Small intestine (tissue), 7 donors: ENCODE measurements around the gene SEMA6B. TPM values are rescaled to one million over a fixed set of nuclear protein-coding genes. Genes with fewer than 3 reads are reported as not detected.

Source experiments
- DNase-seq, 2 donors: peaks; one replicate each; pipeline versions ENCODE4 v3.0.0 to v3.0.0-alpha.2; 2013
- FAIRE-seq: peaks from 2 replicates; lab custom pipeline; 2012; peaks lifted over from hg19 to GRCh38; lab: Jason Lieb, UNC
- H3K27ac ChIP-seq, 3 donors: one replicate each; pipeline ENCODE4 v1.5.1; 2013; ENCODE audit warnings: low read length in 2 of 3, mild to moderate bottlenecking in 2 of 3, control low read depth in 1 of 3, inconsistent platforms in 1 of 3, low read depth in 1 of 3, moderate library complexity in 1 of 3
- H3K27me3 ChIP-seq, 3 donors: one replicate each; pipeline ENCODE4 v1.6.1; 2013; ENCODE audit warnings: low read length in 3 of 3, inconsistent platforms in 1 of 3; ENCODE audit not compliant: control insufficient read depth in 3 of 3, insufficient read depth in 3 of 3
- H3K36me3 ChIP-seq, 3 donors: one replicate each; pipeline ENCODE4 v1.6.1; 2013; ENCODE audit warnings: low read length in 3 of 3, inconsistent platforms in 1 of 3, low read depth in 1 of 3, mild to moderate bottlenecking in 1 of 3, moderate library complexity in 1 of 3; ENCODE audit not compliant: control insufficient read depth in 3 of 3, insufficient read depth in 2 of 3
- H3K4me1 ChIP-seq, 3 donors: one replicate each; pipeline ENCODE4 v1.6.1; 2013; ENCODE audit warnings: low read length in 2 of 3, inconsistent platforms in 1 of 3, low read depth in 1 of 3, mild to moderate bottlenecking in 1 of 3, moderate library complexity in 1 of 3; ENCODE audit not compliant: control insufficient read depth in 3 of 3, insufficient read depth in 2 of 3
- H3K4me3 ChIP-seq, 3 donors: one replicate each; pipeline ENCODE4 v1.5.1; 2013; ENCODE audit warnings: low read length in 3 of 3, control low read depth in 1 of 3, inconsistent platforms in 1 of 3, low read depth in 1 of 3, mild to moderate bottlenecking in 1 of 3, moderate library complexity in 1 of 3
- H3K9me3 ChIP-seq, 2 donors: one replicate each; pipeline ENCODE4 v1.6.1; 2013; ENCODE audit warnings: low read depth in 1 of 2, low read length in 1 of 2; ENCODE audit not compliant: control insufficient read depth in 2 of 2, insufficient read depth in 1 of 2
- WGBS, 3 donors: extraction: QIAGEN DNeasy Blood & Tissue Kit; methylation state at CpG; one replicate each; pipeline ENCODE4 v1.1.7; 2013; 5-methylcytosine and 5-hydroxymethylcytosine counted together
- polyA plus RNA-seq, 4 donors: library from polyadenylated mRNA; stranded (reverse) in 3 of 4; unstranded in 1 of 4; fragments of 200-250 nt in 3 of 4; fragments of 120-200 nt in 1 of 4; gene quantifications; one replicate each; pipeline versions ENCODE4 v1.2.1 to v1.2.3, GENCODE V29; 2013
- donor health status: healthy with polysubstance abuse.
- donor health status: control.
- donor health status: control.
- donor health status: Bipolar disorder and iron deficiency.
- donor health status: healthy.

Gene SEMA6B
- polyA plus RNA-seq, 4 donors, result 0.22 to 6.0 (median 2.0) TPM

- peak; percentile 43 to 49 for DNase-seq
- H3K4me1 ChIP-seq, result no peaks in the 10 kb centered on the region
- WGBS, 3 donors, result 62 to 66% (median 65%) methylated on average over 23 of the region's 23 CpGs
- no peak for FAIRE-seq
- H3K27me3 ChIP-seq, result no peaks in the 10 kb centered on the region
- H3K9me3 ChIP-seq, result peaks cover 0 to under 1% of the 10 kb centered on the region in 2 donors
- no peak overlapping the region for H3K27ac ChIP-seq
- H3K4me3 ChIP-seq, result no peak overlapping the region
- no peaks in the 10 kb centered on the region for H3K36me3 ChIP-seq
Measured at GRCh38 chr19:4524808-4525562, 34.5 kb downstream of the SEMA6B start.

GRCh38 chr19:4523306-4524110 is 36.0 kb downstream of the SEMA6B start:
- H3K27me3 ChIP-seq, result no peaks in the 10 kb centered on the region
- 68 to 72% (median 70%) methylated on average over 48 to 53 of the region's 53 CpGs for WGBS, 3 donors

DNA sequence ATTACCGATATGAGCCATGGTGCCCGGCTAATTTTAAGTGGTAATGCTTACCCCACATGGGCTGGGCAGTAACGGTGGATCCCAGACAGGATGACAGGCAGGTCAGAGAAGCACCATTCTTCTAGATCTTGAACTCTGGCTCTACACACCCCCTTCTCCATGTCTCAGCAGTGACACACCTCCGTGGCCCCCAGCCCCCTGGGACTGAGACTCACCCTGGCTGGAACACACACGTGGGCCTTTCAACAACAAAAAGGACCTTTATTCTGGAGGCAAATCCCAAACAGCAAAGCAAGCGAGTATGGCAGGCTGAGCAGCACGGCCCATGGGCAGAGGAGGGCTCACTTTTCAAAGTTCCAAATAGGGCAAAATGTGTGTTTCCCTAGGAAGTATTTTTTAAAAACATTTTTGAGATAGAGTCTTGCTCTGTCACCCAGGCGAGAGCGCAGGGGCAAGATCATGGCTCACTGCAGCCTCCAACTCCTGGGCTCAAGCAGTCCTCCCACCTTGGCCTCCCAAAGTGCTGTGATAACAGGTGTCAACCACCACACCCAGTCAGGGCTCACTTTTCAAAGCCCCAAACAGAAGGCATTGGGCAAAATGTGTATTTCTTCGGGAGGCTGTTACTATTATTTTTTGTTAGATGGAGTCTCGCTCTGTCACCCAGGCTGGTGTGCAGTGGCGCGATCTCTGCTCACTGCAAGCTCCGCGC is 37.0 kb downstream of the SEMA6B start:
- H3K9me3 ChIP-seq, result peaks cover 0 to 10% of the 10 kb centered on the region in 2 donors
- DNase-seq (no peak), FAIRE-seq (no peak)
- H3K27me3 ChIP-seq, result no peaks in the 10 kb centered on the region
- WGBS, 3 donors, result 83 to 86% (median 86%) methylated on average over 15 of the region's 15 CpGs
- no peak overlapping the region for H3K4me3 ChIP-seq
- H3K36me3 ChIP-seq, result no peaks in the 10 kb centered on the region
- H3K4me1 ChIP-seq, result no peaks in the 10 kb centered on the region
- no peak overlapping the region for H3K27ac ChIP-seq

More at GRCh38 chr19:4523306-4524110, 36.0 kb downstream of the SEMA6B start:
- H3K4me1 ChIP-seq, result no peaks in the 10 kb centered on the region
- no peaks in the 10 kb centered on the region for H3K36me3 ChIP-seq
- FAIRE-seq, result no peak
- peaks cover 0 to 10% of the 10 kb centered on the region in 2 donors for H3K9me3 ChIP-seq
- no peak overlapping the region for H3K27ac ChIP-seq
- H3K4me3 ChIP-seq, result no peak overlapping the region
- peak in 1 of 2 donors; percentile 25 for DNase-seq

GRCh38 chr19:4521888-4522242 is 37.6 kb downstream of the SEMA6B start:
- Histone ChIP-seq H3K27me3 (no peaks in the 10 kb centered on the region), H3K4me3 (no peak overlapping the region), H3K4me1 (no peaks in the 10 kb centered on the region), H3K9me3 (peaks cover 0 to 10% of the 10 kb centered on the region in 2 donors), H3K36me3 (no peaks in the 10 kb centered on the region), H3K27ac (no peak overlapping the region)
- 81 to 89% (median 86%) methylated on average over 5 of the region's 5 CpGs for WGBS, 3 donors
- no peak for FAIRE-seq
- DNase-seq, result no peak

DNA sequence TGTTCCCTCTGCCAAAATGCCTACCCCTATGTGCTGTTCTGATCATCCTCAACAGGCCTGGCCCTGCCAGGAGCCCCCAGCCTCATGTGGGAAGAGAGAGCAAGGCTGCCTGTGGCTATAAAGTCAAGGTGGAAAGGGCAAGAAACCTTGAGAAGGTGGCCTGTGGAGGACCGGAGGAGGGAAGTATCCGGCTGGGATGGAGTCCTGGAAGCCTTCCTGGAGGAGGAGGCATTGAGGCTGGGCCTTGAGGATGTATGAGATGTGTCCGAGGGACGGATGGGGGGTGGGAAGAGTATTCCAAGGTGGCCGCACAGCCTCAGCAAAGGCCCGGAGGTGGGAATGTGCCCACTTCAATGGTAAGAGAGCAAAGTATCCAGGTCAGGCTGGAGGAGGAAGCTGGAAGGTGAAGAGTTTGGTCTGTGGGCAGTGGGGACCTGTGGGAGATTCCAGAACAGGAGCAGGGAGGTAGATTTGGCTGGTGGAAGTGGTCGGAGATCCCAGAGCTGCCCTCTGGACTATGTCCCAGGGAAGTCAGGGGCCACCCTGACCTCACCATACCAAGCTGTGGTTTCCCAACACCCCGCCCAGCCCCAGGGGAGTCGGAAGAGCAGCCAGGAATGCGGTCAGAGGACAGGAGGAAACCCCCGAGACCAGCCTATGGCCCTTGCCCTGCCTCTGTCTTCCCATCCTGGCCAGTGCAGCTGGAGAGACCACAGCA is 38.2 kb downstream of the SEMA6B start:
- no peak overlapping the region for H3K4me3 ChIP-seq
- H3K9me3 ChIP-seq, result peaks cover 0 to 10% of the 10 kb centered on the region in 2 donors
- WGBS, 3 donors, result 65 to 74% (median 73%) methylated on average over 11 of the region's 11 CpGs
- no peaks in the 10 kb centered on the region for H3K4me1 ChIP-seq
- DNase-seq (no peak), FAIRE-seq (no peak)
- no peaks in the 10 kb centered on the region for H3K27me3 ChIP-seq
- H3K36me3 ChIP-seq, result no peaks in the 10 kb centered on the region
- H3K27ac ChIP-seq, result no peak overlapping the region

DNA sequence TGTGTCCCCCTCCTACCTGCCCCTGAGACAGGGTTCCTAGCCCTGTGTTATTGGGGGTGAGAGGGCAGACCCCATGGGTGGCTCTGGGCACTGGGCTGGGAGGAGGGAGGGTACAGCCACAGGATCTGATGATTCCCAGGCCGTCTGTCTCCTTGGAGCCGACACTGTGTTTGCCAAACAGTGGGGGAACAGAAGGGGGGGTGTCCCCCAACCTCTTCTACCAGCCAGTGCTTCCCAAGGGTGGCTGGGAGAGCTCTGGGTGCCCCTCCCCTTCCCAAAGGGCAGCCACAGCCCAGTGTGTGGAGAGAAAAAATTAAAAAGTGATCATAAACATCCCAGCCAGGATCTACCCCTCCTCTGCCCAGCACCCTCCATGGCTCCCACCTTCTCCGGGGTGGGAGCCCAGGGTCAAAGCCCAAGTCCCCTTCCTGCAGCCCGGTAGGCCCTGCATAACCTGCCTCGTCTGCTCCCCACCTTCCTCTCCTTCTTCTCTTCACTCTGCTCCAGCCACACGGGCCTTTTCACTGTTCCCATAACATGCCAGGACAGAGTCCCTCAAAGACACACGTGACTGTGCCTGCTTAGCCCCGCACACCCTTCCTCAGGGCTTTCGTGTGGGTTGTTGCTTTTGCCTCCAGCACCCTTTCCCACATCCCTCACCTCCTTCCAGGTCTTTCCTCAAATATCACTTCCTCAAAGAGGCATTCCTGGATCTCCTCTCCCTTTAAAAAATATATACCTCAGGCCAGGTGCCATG is 39.8 kb downstream of the SEMA6B start:
- no peaks in the 10 kb centered on the region for H3K27me3 ChIP-seq
- DNase-seq (no peak), FAIRE-seq (no peak)
- H3K4me3 ChIP-seq, result no peak overlapping the region
- no peaks in the 10 kb centered on the region for H3K4me1 ChIP-seq
- peaks cover 0 to 10% of the 10 kb centered on the region in 2 donors for H3K9me3 ChIP-seq
- H3K36me3 ChIP-seq, result no peaks in the 10 kb centered on the region
- 34 to 69% (median 57%) methylated on average over 9 of the region's 9 CpGs for WGBS, 3 donors
- no peak overlapping the region for H3K27ac ChIP-seq

DNA sequence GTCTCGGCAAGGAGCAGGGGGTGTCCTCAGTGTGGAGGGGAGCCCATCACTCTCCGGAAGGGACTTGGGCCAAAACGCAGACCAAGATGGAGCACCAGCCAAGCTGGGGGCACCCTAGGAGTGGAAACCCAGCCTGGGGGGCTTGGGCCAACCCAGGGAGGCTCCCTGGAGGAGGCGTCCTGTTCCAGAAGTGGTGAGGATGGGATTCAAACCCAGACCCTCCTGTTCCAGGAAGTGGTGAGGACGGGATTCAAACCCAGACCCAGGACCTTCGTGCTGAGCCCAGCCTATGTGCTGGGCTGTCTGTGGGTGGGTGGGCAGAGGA is 40.4 kb downstream of the SEMA6B start:
- no peak for FAIRE-seq
- WGBS, 3 donors, result 84 to 90% (median 87%) methylated on average over 6 of the region's 6 CpGs
- H3K36me3 ChIP-seq, result no peaks in the 10 kb centered on the region
- H3K4me3 ChIP-seq, result no peak overlapping the region
- no peaks in the 10 kb centered on the region for H3K27me3 ChIP-seq
- peak overlapping the region in 1 of 3 donors; percentile 1 for H3K27ac ChIP-seq
- no peak for DNase-seq
- H3K9me3 ChIP-seq, result peaks cover 0 to 10% of the 10 kb centered on the region in 2 donors
- H3K4me1 ChIP-seq, result no peaks in the 10 kb centered on the region
